GM10248 (cell line): ENCODE measurements around the gene DRAM2.

Source experiments
- CTCF ChIA-PET: fragments of 300-600 bp; sonication (Branson Sonifier 250); formaldehyde crosslinking; extraction: SDS; loops from one replicate; lab custom pipeline; 2021; ENCODE audit warnings: antibody characterized with exemption; lab: Yijun Ruan, JAX
- POLR2A ChIA-PET: fragments of 350-650 bp; sonication (Branson Sonifier 250); formaldehyde crosslinking; extraction: SDS; loops from one replicate; lab custom pipeline; 2020; ENCODE audit warnings: antibody characterized with exemption; lab: Yijun Ruan, JAX
- DNase-seq: peaks from one replicate; pipeline ENCODE4 v3.0.0; 2012; ENCODE audit errors: extremely low spot score
- CTCF ChIP-seq: IDR thresholded peaks from 2 replicates; pipeline ENCODE4 v1.5.1; 2012; ENCODE audit warnings: mild to moderate bottlenecking, low read depth; ENCODE audit errors: extremely low read depth, missing control alignments, control extremely low read depth

Gene DRAM2

GRCh38 chr1:111175349-111175748 is 35.5 kb upstream of the DRAM2 start:
- no peak for DNase-seq
- POLR2A ChIA-PET: no interaction called here
- CTCF ChIA-PET: no interaction called here
- no peak for TF ChIP-seq CTCF

- ChIA-PET CTCF (interaction anchor here (0.9 kb wide), 1 partner anchor 10 kb away, joined by 4 read pairs; no protein-coding TSS in a partner anchor), POLR2A (no interaction called here)
- DNase-seq: no peak
- no peak for TF ChIP-seq CTCF
These were observed 34.2 kb upstream of the DRAM2 start for GRCh38 chr1:111174070-111174469.

- no peak for DNase-seq
- CTCF ChIA-PET: interaction anchor here (1.2 to 1.4 kb wide), 3 partner anchors 14 to 35 kb away, joined by 3 read pairs; no protein-coding TSS in a partner anchor
- POLR2A ChIA-PET: interaction anchor here (0.8 kb wide), 1 partner anchor 44 kb away, joined by 5 read pairs; no protein-coding TSS in a partner anchor
- TF ChIP-seq CTCF: no peak
These were observed 32.6 kb upstream of the DRAM2 start for GRCh38 chr1:111172463-111172862.

GRCh38 chr1:111164151-111164550 is 24.3 kb upstream of the DRAM2 start:
- ChIA-PET CTCF (interaction anchor here (1.5 to 1.8 kb wide), 2 partner anchors 14 to 22 kb away, joined by 5 to 6 read pairs; no protein-coding TSS in a partner anchor), POLR2A (no interaction called here)

GRCh38 chr1:111163363-111163762 is 23.5 kb upstream of the DRAM2 start:
- DNase-seq: no peak
- ChIA-PET POLR2A (no interaction called here), CTCF (interaction anchor here (1.8 kb wide), 1 partner anchor 21 kb away, joined by 5 read pairs; no protein-coding TSS in a partner anchor)
- TF ChIP-seq CTCF: no peak

More at GRCh38 chr1:111164151-111164550, 24.3 kb upstream of the DRAM2 start:
- no peak for DNase-seq
- no peak for TF ChIP-seq CTCF

GRCh38 chr1:111162488-111162880 is 22.6 kb upstream of the DRAM2 start:
- ChIA-PET CTCF (interaction anchor here (1.1 kb wide), 1 partner anchor 12 kb away, joined by 4 read pairs; no protein-coding TSS in a partner anchor), POLR2A (no interaction called here)
- DNase-seq: no peak
- no peak for TF ChIP-seq CTCF
